Nephron progenitor cell (in vitro differentiated cells): ENCODE measurements around the gene CDON.

Experiments
- DNase-seq: peaks from one replicate; pipeline ENCODE4 v3.0.0; 2021
- H3K27ac Mint-ChIP-seq: 2 replicates; pipeline ENCODE4 v1.8.0; 2021; ENCODE audit warnings: mild to moderate bottlenecking, moderate library complexity, mixed read lengths
- H3K27me3 Mint-ChIP-seq: 2 replicates; pipeline ENCODE4 v1.8.0; 2021; ENCODE audit warnings: mild to moderate bottlenecking, low read depth, mixed read lengths; ENCODE audit not compliant: poor library complexity
- H3K36me3 Mint-ChIP-seq: 2 replicates; pipeline ENCODE4 v1.8.0; 2021; ENCODE audit warnings: low read depth, mixed read lengths
- H3K4me1 Mint-ChIP-seq: 2 replicates; pipeline ENCODE4 v1.8.0; 2021; ENCODE audit warnings: mixed read lengths
- H3K4me3 Mint-ChIP-seq: 2 replicates; pipeline ENCODE4 v1.8.0; 2021; ENCODE audit warnings: mild to moderate bottlenecking, moderate library complexity, mixed read lengths
- H3K9me3 Mint-ChIP-seq: 2 replicates; pipeline ENCODE4 v1.8.0; 2021; ENCODE audit warnings: mild to moderate bottlenecking, moderate library complexity, mixed read lengths
- TF ChIP-seq, protein P1 (sequence below): fragments of 200-600 bp; sonication (generic); IDR thresholded peaks from 2 replicates; pipeline ENCODE4 v1.5.0; 2021; ENCODE audit warnings: antibody characterized with exemption

Gene CDON

DNA sequence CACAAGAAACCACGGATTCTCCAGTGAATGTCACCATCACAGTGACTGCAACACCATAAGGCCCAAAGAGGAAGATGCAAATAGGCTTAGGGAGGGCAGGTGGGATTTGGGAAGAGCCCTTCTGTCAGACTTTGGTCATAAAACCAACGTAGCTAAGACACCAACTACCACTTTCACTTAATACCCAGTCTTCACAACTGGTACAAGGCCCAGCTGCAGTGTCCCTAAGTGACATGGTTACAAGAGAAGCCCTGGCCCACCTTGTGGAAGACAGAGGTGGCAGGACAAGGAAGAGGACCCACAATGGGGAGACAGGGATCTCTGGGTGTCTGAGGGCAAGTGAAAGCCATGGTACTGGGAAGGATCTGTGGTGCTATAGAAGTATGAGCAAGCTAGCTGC is 106.8 kb downstream of the CDON start:
- Mint-ChIP-seq H3K27ac (no peak overlapping the region), H3K36me3 (peaks cover 43% of the 10 kb centered on the region), H3K4me3 (no peak overlapping the region), H3K27me3 (peaks cover 2% of the 10 kb centered on the region), H3K9me3 (no peaks in the 10 kb centered on the region), H3K4me1 (peaks cover 12% of the 10 kb centered on the region)
- TF ChIP-seq, protein P1, sequence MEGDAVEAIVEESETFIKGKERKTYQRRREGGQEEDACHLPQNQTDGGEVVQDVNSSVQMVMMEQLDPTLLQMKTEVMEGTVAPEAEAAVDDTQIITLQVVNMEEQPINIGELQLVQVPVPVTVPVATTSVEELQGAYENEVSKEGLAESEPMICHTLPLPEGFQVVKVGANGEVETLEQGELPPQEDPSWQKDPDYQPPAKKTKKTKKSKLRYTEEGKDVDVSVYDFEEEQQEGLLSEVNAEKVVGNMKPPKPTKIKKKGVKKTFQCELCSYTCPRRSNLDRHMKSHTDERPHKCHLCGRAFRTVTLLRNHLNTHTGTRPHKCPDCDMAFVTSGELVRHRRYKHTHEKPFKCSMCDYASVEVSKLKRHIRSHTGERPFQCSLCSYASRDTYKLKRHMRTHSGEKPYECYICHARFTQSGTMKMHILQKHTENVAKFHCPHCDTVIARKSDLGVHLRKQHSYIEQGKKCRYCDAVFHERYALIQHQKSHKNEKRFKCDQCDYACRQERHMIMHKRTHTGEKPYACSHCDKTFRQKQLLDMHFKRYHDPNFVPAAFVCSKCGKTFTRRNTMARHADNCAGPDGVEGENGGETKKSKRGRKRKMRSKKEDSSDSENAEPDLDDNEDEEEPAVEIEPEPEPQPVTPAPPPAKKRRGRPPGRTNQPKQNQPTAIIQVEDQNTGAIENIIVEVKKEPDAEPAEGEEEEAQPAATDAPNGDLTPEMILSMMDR = no peak
- no peak for DNase-seq

DNA sequence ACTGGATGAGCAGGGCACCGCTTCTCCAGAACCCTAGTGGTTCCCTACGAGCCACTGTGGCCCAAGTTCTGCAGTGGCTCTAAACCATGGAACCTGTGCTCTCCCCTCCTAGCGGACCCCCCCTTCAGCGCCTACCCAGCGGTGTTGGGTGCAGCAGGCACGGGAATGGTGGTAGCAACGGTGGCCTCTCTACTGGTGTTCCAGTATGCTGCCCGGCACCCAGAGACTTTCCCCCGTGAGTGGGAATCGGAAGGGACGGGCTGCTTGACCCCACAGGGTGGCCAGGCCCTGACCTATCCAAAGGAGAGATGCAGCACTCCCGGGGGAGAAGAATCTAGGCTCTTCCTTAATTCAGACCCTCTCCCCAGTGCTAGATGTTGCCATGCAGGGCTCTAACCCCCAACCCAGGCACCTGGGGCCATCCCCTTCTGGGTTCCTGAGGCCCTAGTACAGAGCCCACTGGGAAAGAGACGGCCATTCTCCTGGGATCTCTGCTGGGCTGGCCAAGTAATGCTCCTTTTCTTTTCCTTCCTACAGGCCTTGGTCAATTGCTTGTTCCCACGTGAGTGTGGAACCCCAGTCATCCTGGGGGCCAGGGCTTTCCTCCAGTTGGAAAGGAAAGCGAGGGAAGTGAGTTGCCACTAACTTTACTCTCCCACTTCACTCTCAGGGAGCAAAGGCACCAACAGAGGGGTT is 107.6 kb downstream of the CDON start:
- TF ChIP-seq, protein P1 = no peak
- peak overlapping the region; percentile 56 for H3K27ac Mint-ChIP-seq
- no peaks in the 10 kb centered on the region for H3K9me3 Mint-ChIP-seq
- H3K4me3 Mint-ChIP-seq = no peak overlapping the region
- H3K4me1 Mint-ChIP-seq = peaks cover 12% of the 10 kb centered on the region
- peaks cover 2% of the 10 kb centered on the region for H3K27me3 Mint-ChIP-seq
- H3K36me3 Mint-ChIP-seq = peaks cover 35% of the 10 kb centered on the region
- DNase-seq = no peak

DNA sequence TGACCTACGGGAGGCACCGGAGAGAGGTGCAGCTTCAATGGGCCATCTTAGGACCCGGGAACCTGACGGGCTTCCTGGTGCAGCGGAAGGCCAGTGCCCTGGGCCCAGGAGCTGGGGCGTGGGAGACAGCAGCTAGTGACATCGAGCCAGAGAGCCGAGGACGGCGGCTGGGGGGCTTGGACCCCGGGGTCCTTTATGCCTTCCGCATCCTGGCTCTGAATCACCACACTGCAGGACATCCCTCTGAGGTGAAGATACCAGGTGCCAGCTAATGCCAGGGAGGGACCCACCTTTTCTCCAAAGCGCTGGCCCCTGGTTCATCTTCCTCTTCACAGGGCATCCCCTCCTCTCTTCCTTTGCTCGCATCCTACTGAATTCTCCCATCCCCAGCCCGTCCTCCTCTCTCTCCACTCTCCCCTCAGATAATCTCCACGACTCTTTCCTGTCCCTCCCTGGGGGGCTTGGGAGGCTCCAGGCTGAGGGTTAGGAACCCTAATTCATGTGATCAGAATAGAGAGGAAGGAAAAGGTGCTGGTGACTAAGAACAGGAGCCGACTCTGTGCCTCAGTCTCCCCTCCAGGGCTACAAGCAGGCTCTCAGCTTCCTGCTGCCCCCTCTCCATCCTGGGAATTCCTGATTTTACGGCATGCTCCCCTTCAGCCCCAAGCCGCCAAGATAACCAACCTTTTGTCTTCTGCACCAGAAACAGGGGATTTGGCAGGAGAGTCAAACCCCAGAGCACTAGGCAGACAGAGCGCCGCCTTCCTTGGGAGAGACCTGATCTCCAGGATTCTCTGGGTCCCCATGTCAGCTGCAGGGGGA is 108.3 kb downstream of the CDON start:
- Mint-ChIP-seq H3K27me3 (peaks cover 2% of the 10 kb centered on the region), H3K27ac (peak overlapping the region; percentile 31), H3K36me3 (peaks cover 28% of the 10 kb centered on the region), H3K4me3 (no peak overlapping the region), H3K9me3 (no peaks in the 10 kb centered on the region), H3K4me1 (peaks cover 13% of the 10 kb centered on the region)
- DNase-seq = no peak
- TF ChIP-seq, protein P1 = no peak

DNA sequence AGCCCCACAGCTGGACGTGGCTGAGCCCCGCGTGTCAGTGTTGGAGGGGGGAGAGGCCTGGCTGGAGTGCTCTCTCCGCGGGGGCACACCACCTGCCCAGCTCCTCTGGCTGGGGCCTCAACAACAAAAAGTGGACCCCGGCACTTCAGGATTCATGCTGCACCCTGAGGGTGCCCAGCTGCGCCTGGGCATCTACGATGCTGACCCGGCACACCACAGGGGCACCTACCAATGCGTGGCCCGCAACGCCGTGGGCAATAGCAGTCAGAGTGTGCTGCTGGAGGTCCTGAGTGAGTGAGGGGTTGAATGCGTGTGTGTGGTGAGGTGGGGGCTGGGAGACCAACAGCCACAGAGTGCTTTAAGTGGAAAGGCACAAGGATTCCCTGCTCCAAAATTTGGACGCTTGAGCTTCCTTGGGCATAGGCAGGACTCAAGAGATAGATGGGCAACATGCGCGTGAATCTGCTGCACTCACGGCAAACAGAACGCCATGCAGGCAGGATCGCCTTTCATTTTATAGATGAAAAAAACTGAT is 109.2 kb downstream of the CDON start:
- H3K36me3 Mint-ChIP-seq = peaks cover 26% of the 10 kb centered on the region
- no peak for DNase-seq
- H3K9me3 Mint-ChIP-seq = no peaks in the 10 kb centered on the region
- H3K27me3 Mint-ChIP-seq = peaks cover 2% of the 10 kb centered on the region
- TF ChIP-seq, protein P1 = no peak
- H3K4me3 Mint-ChIP-seq = no peak overlapping the region
- H3K27ac Mint-ChIP-seq = no peak overlapping the region
- peaks cover 16% of the 10 kb centered on the region for H3K4me1 Mint-ChIP-seq

DNA sequence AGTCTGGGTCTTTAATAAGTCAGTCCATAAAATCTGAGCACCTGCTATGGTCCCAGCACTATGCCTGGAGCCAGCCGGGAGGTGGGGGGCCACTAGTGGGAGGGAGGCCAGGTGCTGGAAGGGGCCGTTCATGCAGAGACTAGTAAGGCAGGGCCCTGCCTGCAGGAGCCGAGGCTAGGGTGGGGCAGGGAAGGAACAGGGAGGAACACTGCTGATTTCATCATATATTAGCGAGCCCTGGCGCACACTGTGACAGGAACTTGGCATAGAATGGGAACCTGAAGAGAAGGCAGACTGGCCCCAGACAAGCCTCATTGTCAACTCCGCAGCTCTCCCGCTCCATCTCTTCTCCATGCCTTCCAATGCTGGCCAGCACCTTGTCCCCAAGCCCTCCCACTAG is 109.7 kb downstream of the CDON start:
- H3K27me3 Mint-ChIP-seq = peaks cover 2% of the 10 kb centered on the region
- H3K4me1 Mint-ChIP-seq = peaks cover 16% of the 10 kb centered on the region
- no peaks in the 10 kb centered on the region for H3K9me3 Mint-ChIP-seq
- H3K36me3 Mint-ChIP-seq = peaks cover 24% of the 10 kb centered on the region
- H3K4me3 Mint-ChIP-seq = no peak overlapping the region
- TF ChIP-seq, protein P1 = no peak
- DNase-seq = no peak
- H3K27ac Mint-ChIP-seq = peak overlapping the region; percentile 53
